AG09319 (cell line): ENCODE measurements around the gene CPLX1.
"Not testable (repeated sequence)": the region's sequence is repeated elsewhere in the genome, so short reads cannot be mapped to it uniquely, and the experiment has no call there.

Source experiments
- DNase-seq: peaks from one replicate; pipeline ENCODE4 v3.0.0-alpha.2; 2010; ENCODE audit warnings: low read depth; ENCODE audit errors: extremely low read depth
- CTCF ChIP-seq: IDR thresholded peaks from 2 replicates; pipeline ENCODE4 v1.5.1; 2011; ENCODE audit warnings: low read depth, mild to moderate bottlenecking, inconsistent platforms, low read length, moderate library complexity

Gene CPLX1

GRCh38 chr4:757111-757510, 68.8 kb downstream of the CPLX1 start:
- DNase-seq = no peak
- no peak for TF ChIP-seq CTCF

- no peak for DNase-seq
- no peak for TF ChIP-seq CTCF
Observed at GRCh38 chr4:754221-755120, 71.5 kb downstream of the CPLX1 start.

- DNase-seq = not testable (repeated sequence)
Observed at GRCh38 chr4:753186-753585, 72.7 kb downstream of the CPLX1 start.

GRCh38 chr4:752196-752861, 73.6 kb downstream of the CPLX1 start:
- TF ChIP-seq CTCF = no peak
- DNase-seq = no peak

GRCh38 chr4:751676-752075, 74.3 kb downstream of the CPLX1 start:
- no peak for TF ChIP-seq CTCF

GRCh38 chr4:749698-750666, 75.9 kb downstream of the CPLX1 start:
- no peak for TF ChIP-seq CTCF
- DNase-seq = peak; percentile 47

More at GRCh38 chr4:751676-752075, 74.3 kb downstream of the CPLX1 start:
- DNase-seq = no peak

- no peak for TF ChIP-seq CTCF
Observed at GRCh38 chr4:748461-748860, 77.5 kb downstream of the CPLX1 start.

More at GRCh38 chr4:748461-748860, 77.5 kb downstream of the CPLX1 start:
- DNase-seq = no peak
